Breast epithelium (tissue), 3 donors: ENCODE measurements around the gene LRGUK.

ENCODE experiments used
- CTCF ChIP-seq, 3 donors: fragments of 450-650 bp; IDR thresholded peaks; one replicate each; pipeline ENCODE4 v1.5.1; 2016 to 2017; ENCODE audit warnings: antibody characterized with exemption in 3 of 3, mild to moderate bottlenecking in 3 of 3, moderate library complexity in 3 of 3
- POLR2A ChIP-seq: fragments of 450-650 bp; IDR thresholded peaks from one replicate; pipeline ENCODE4 v1.6.1; 2016; ENCODE audit warnings: antibody characterized with exemption, mild to moderate bottlenecking, moderate library complexity

- TF ChIP-seq CTCF (IDR thresholded peaks at IDR 0.05) (no peak), POLR2A (no peak)
Measured at GRCh38 chr7:134210227-134210626, 83.1 kb downstream of the LRGUK start.
